Measurements from ENCODE around the gene SH3BP4. TPM values are rescaled to one million over a fixed set of nuclear protein-coding genes. Genes with fewer than 3 reads are reported as not detected.
A peak's percentile ranks its signal among the peaks of the same experiment; 100 is the strongest.

Gene SH3BP4
- total and polyA plus RNA-seq, 2 of the 13 experiments (the other 11 are each of a cell fraction or from before 2014, with no cell fraction given), result 34.6 to 99.1 TPM

GRCh38 chr2:234996069-234996940, 44.5 kb downstream of the SH3BP4 start (continued):
- TF ChIP-seq TFE3 (CRISPR knock-in tag; IDR thresholded peaks at IDR 0.05) (no peak), RFXAP (CRISPR knock-in tag; IDR thresholded peaks at IDR 0.05; ENCODE audit: borderline replicate concordance) (no peak), ZNF646 (CRISPR knock-in tag; IDR thresholded peaks at IDR 0.05) (no peak), ZNF766 (CRISPR knock-in tag; IDR thresholded peaks at IDR 0.05; ENCODE audit: borderline replicate concordance) (no peak), CREB3 (CRISPR knock-in tag; IDR thresholded peaks at IDR 0.05) (no peak), SKIL (CRISPR knock-in tag; IDR thresholded peaks at IDR 0.05; ENCODE audit: borderline replicate concordance) (no peak), HNRNPLL (IDR thresholded peaks at IDR 0.05; ENCODE audit: low read depth, low read length, poor library complexity, severe bottlenecking) (no peak), MBNL3 (CRISPR knock-in tag; conservative IDR thresholded peaks at IDR 0.05) (no peak), ZNF180 (CRISPR knock-in tag; IDR thresholded peaks at IDR 0.05; ENCODE audit: borderline replicate concordance, low read depth) (no peak), SP5 (CRISPR knock-in tag; IDR thresholded peaks at IDR 0.05; ENCODE audit: borderline replicate concordance, low read depth) (peak; percentile 49; the same call in 1 of the 2 replicates), DDIT3 (CRISPR knock-in tag; IDR thresholded peaks at IDR 0.05) (no peak), E2F2 (CRISPR knock-in tag; IDR thresholded peaks at IDR 0.05; ENCODE audit: borderline replicate concordance) (no peak), ZNF20 (CRISPR knock-in tag; IDR thresholded peaks at IDR 0.05) (no peak), SRSF4 (IDR thresholded peaks at IDR 0.05; ENCODE audit: low read depth, low read length, poor library complexity, severe bottlenecking) (no peak), HCFC1 (IDR thresholded peaks at IDR 0.05; ENCODE audit: low read depth, low read length) (no peak)

Measured in HepG2 (cell line).